Liver (tissue), 9 donors: ENCODE results near the gene TLR9. TPM values are rescaled to one million over a fixed set of nuclear protein-coding genes. Genes with fewer than 3 reads are reported as not detected.

Experiments used
- DNase-seq: peaks from one replicate; pipeline ENCODE4 v3.0.0-alpha.2; 2017; ENCODE audit warnings: low spot score
- H3K27ac ChIP-seq, 2 donors: one replicate each; pipeline ENCODE4 v1.7.0; 2013; ENCODE audit warnings: inconsistent platforms in 2 of 2, low read length in 2 of 2, control low read depth in 1 of 2, low read depth in 1 of 2, mild to moderate bottlenecking in 1 of 2
- H3K27me3 ChIP-seq, 4 donors: one replicate each; pipeline versions ENCODE4 v1.6.1 to v1.7.0; 2013; ENCODE audit warnings: low read length in 3 of 4, inconsistent platforms in 1 of 4, mild to moderate bottlenecking in 1 of 4, moderate library complexity in 1 of 4; ENCODE audit not compliant: control insufficient read depth in 4 of 4, insufficient read depth in 4 of 4
- H3K36me3 ChIP-seq, 4 donors: one replicate each; pipeline versions ENCODE4 v1.6.1 to v1.7.0; 2013; ENCODE audit warnings: low read length in 3 of 4, mild to moderate bottlenecking in 3 of 4, low read depth in 1 of 4, moderate library complexity in 1 of 4; ENCODE audit not compliant: control insufficient read depth in 4 of 4, insufficient read depth in 3 of 4
- H3K4me1 ChIP-seq, 4 donors: one replicate each; pipeline versions ENCODE4 v1.6.1 to v1.7.0; 2013; ENCODE audit warnings: low read length in 3 of 4, mild to moderate bottlenecking in 3 of 4, moderate library complexity in 1 of 4; ENCODE audit not compliant: control insufficient read depth in 4 of 4, insufficient read depth in 4 of 4
- H3K4me3 ChIP-seq, 3 donors: one replicate each; pipeline versions ENCODE4 v1.6.1 to v1.7.0; 2013; ENCODE audit warnings: low read length in 3 of 3, control low read depth in 1 of 3, low read depth in 1 of 3, mild to moderate bottlenecking in 1 of 3
- H3K9ac ChIP-seq, 2 donors: one replicate each; pipeline ENCODE4 v1.7.0; 2013; ENCODE audit warnings: low read length in 2 of 2, mild to moderate bottlenecking in 2 of 2, moderate library complexity in 2 of 2, control low read depth in 1 of 2, low read depth in 1 of 2
- H3K9me3 ChIP-seq, 4 donors: one replicate each; pipeline versions ENCODE4 v1.6.1 to v1.7.0; 2013; ENCODE audit warnings: low read length in 3 of 4; ENCODE audit not compliant: control insufficient read depth in 4 of 4
- ATF3 ChIP-seq: IDR thresholded peaks from 2 replicates; pipeline ENCODE4 v1.6.1; 2016; ENCODE audit warnings: antibody characterized with exemption
- CTCF ChIP-seq: fragments of 150-350 bp; IDR thresholded peaks from 2 replicates; pipeline ENCODE4 v1.5.1; 2017; ENCODE audit warnings: improper control_type of control experiment, low read depth, low read length; ENCODE audit not compliant: missing input control
- EGR1 ChIP-seq, 2 donors: IDR thresholded peaks; 2 replicates each; pipeline ENCODE4 v1.6.1; 2016 to 2018; ENCODE audit warnings: antibody characterized with exemption in 2 of 2, low read depth in 2 of 2
- FOXA1 ChIP-seq: IDR thresholded peaks from 2 replicates; pipeline ENCODE4 v1.6.1; 2016; ENCODE audit warnings: antibody characterized with exemption
- FOXA2 ChIP-seq: IDR thresholded peaks from 2 replicates; pipeline ENCODE4 v1.6.1; 2016; ENCODE audit warnings: antibody characterized with exemption
- GABPA ChIP-seq, 2 donors: IDR thresholded peaks in 1 of 2; conservative IDR thresholded peaks in 1 of 2; 2 replicates each; pipeline ENCODE4 v1.6.1; 2016; ENCODE audit warnings: antibody characterized with exemption in 2 of 2, mild to moderate bottlenecking in 1 of 2, moderate library complexity in 1 of 2
- HNF4A ChIP-seq, 2 donors: conservative IDR thresholded peaks; 2 replicates each; pipeline ENCODE4 v1.6.1; 2016; ENCODE audit warnings: antibody characterized with exemption in 2 of 2, mild to moderate bottlenecking in 2 of 2
- HNF4G ChIP-seq: IDR thresholded peaks from 2 replicates; pipeline ENCODE4 v1.6.1; 2016; ENCODE audit warnings: antibody characterized with exemption
- JUND ChIP-seq, 2 donors: IDR thresholded peaks; 2 replicates each; pipeline ENCODE4 v1.6.1; 2016; ENCODE audit warnings: antibody characterized with exemption in 2 of 2
- MAX ChIP-seq: IDR thresholded peaks from 2 replicates; pipeline ENCODE4 v1.6.1; 2016; ENCODE audit warnings: antibody characterized with exemption
- NR2F2 ChIP-seq: IDR thresholded peaks from 2 replicates; pipeline ENCODE4 v1.6.1; 2016; ENCODE audit warnings: antibody characterized with exemption
- RAD21 ChIP-seq, 2 donors: IDR thresholded peaks; 2 replicates each; pipeline ENCODE4 v1.6.1; 2016; ENCODE audit warnings: antibody characterized with exemption in 2 of 2, mild to moderate bottlenecking in 2 of 2
- REST ChIP-seq: IDR thresholded peaks from 2 replicates; pipeline ENCODE4 v1.6.1; 2016; ENCODE audit warnings: antibody characterized with exemption, mild to moderate bottlenecking
- RXRA ChIP-seq, 2 donors: IDR thresholded peaks; 2 replicates each; pipeline ENCODE4 v1.6.1; 2017 to 2018; ENCODE audit warnings: antibody characterized with exemption in 2 of 2, mild to moderate bottlenecking in 1 of 2
- SP1 ChIP-seq: IDR thresholded peaks from 2 replicates; pipeline ENCODE4 v1.6.1; 2018; ENCODE audit warnings: antibody characterized with exemption, mild to moderate bottlenecking
- TAF1 ChIP-seq: conservative IDR thresholded peaks from 2 replicates; pipeline ENCODE4 v1.6.1; 2016; ENCODE audit warnings: antibody characterized with exemption, mild to moderate bottlenecking
- YY1 ChIP-seq: IDR thresholded peaks from 2 replicates; pipeline ENCODE4 v1.6.1; 2016; ENCODE audit warnings: antibody characterized with exemption, mild to moderate bottlenecking
- ZBTB33 ChIP-seq: IDR thresholded peaks from 2 replicates; pipeline ENCODE4 v1.6.1; 2016; ENCODE audit warnings: antibody characterized with exemption
- WGBS: extraction: QIAGEN DNeasy Blood & Tissue Kit; methylation state at CpG from one replicate; pipeline ENCODE4 v1.1.7; 2013; 5-methylcytosine and 5-hydroxymethylcytosine counted together
- polyA plus RNA-seq, 2 donors: library from polyadenylated mRNA; stranded (reverse) in 1 of 2; unstranded in 1 of 2; fragments of 200-250 nt in 1 of 2; fragments of >200 nt in 1 of 2; fragmentation: Nextera tagmentation in 1 of 2; extraction: Ambion mirVana in 1 of 2; gene quantifications; one replicate each; pipeline versions ENCODE4 v1.2.1 to v1.2.3, GENCODE V29; 2013 to 2015
- total RNA-seq, 2 donors: library from RNA; depleted of rRNA; stranded (reverse); fragments of >200 nt; gene quantifications; one replicate each; pipeline ENCODE4 v1.2.3, GENCODE V29; 2014
- donor health status: healthy.
- donor health status: healthy.
- donor health status: healthy.
- donor health status: healthy.
- donor health status: healthy.

TLR9 gene
- total and polyA plus RNA-seq, 4 donors: 0.02 TPM; not detected in 3

- TF ChIP-seq ZBTB33 (peak; percentile 81), EGR1 (IDR thresholded peaks at IDR 0.05; ENCODE audit: low read depth in 2 of 2) (peak in 1 of 2 donors; percentile 60), NR2F2 (peak; percentile 67), SP1 (peak; percentile 99), RXRA (IDR thresholded peaks at IDR 0.05) (peak; percentile 99), ATF3 (peak; percentile 73), MAX (peak; percentile 68), YY1 (peak; percentile 96), HNF4A (conservative IDR thresholded peaks at IDR 0.05) (peak; percentile 88 to 92), GABPA (IDR thresholded peaks at IDR 0.05 in 1 of 2, conservative IDR thresholded peaks at IDR 0.05 in 1 of 2) (peak in 1 of 2 donors; percentile 59), JUND (IDR thresholded peaks at IDR 0.05) (peak in 1 of 2 donors; percentile 67), HNF4G (peak; percentile 63), FOXA1 (peak; percentile 53), RAD21 (IDR thresholded peaks at IDR 0.05) (peak; percentile 48 to 61), FOXA2 (peak; percentile 89), TAF1 (no peak)
Measured at GRCh38 chr3:52211268-52211891, 14.1 kb downstream of the TLR9 start (continued).

- WGBS: 31% methylated on average over 6 of the region's 6 CpGs
- no peaks in the 10 kb centered on the region for H3K9me3 ChIP-seq
- no peaks in the 10 kb centered on the region for H3K27me3 ChIP-seq
- TF ChIP-seq JUND (IDR thresholded peaks at IDR 0.05) (peak; percentile 37 to 91), SP1 (peak; percentile 72), FOXA2 (peak; percentile 81), YY1 (peak; percentile 35), ATF3 (peak; percentile 96), GABPA (IDR thresholded peaks at IDR 0.05 in 1 of 2, conservative IDR thresholded peaks at IDR 0.05 in 1 of 2) (peak in 1 of 2 donors; percentile 46), NR2F2 (no peak), ZBTB33 (peak; percentile 70), RXRA (IDR thresholded peaks at IDR 0.05) (peak; percentile 73 to 87), HNF4G (no peak), EGR1 (IDR thresholded peaks at IDR 0.05; ENCODE audit: low read depth in 2 of 2) (peak; percentile 25 to 66), CTCF (no peak), TAF1 (peak; percentile 41), HNF4A (conservative IDR thresholded peaks at IDR 0.05) (peak in 1 of 2 donors; percentile 53), REST (peak; percentile 48), RAD21 (IDR thresholded peaks at IDR 0.05) (peak in 1 of 2 donors; percentile 29), FOXA1 (peak; percentile 76), MAX (no peak)
- H3K27ac ChIP-seq: peak overlapping the region; percentile 85 to 96
- peaks cover 3 to 67% (median 47%) of the 10 kb centered on the region in 4 donors for H3K4me1 ChIP-seq
- no peak overlapping the region for H3K4me3 ChIP-seq
- peaks cover 21 to 82% (median 74%) of the 10 kb centered on the region in 4 donors for H3K36me3 ChIP-seq
- DNase-seq: no peak
- peak overlapping the region in 1 of 2 donors; percentile 73 for H3K9ac ChIP-seq
Measured at GRCh38 chr3:52210550-52211046, 14.8 kb downstream of the TLR9 start.
